Measurements from ENCODE around the gene RNASE8.

- TF ChIP-seq CEBPB (IDR thresholded peaks at IDR 0.05; ENCODE audit: low read depth, low read length) (no peak), CTCF (conservative IDR thresholded peaks at IDR 0.05; ENCODE audit: low read depth, low read length) (no peak)
Measured at GRCh38 chr14:21032326-21033132, 25.1 kb upstream of the RNASE8 start.
